K562 (cell line): Measurements from ENCODE around the gene EFCAB13. TPM values are rescaled to one million over a fixed set of nuclear protein-coding genes. Genes with fewer than 3 reads are reported as not detected.
A peak's percentile ranks its signal among the peaks of the same experiment; 100 is the strongest.

Experiments used
- ATAC-seq: fragments of 200-7000 bp; cut with Tn5 transposase; 3 replicates; pipeline ENCODE4 v1.9.1; 2020; ENCODE audit warnings: moderate library complexity
- BruUV-seq: library from RNA; stranded (reverse); fragments of 400-500 nt; replicated peaks from 2 replicates; lab custom pipeline; 2021; lab: Mats Ljungman, UMichigan
- CTCF ChIA-PET: fragments of 300-600 bp; formaldehyde crosslinking; extraction: SDS; loops from one replicate; lab custom pipeline; 2021; ENCODE audit warnings: low intra/inter-chr PET ratio; lab: Yijun Ruan, JAX
- POLR2A ChIA-PET: fragments of 300-600, 350-650 bp; sonication (Branson Sonifier 250); formaldehyde crosslinking; extraction: SDS; loops from one replicate; lab custom pipeline; 2021; ENCODE audit warnings: antibody characterized with exemption, inconsistent platforms; lab: Yijun Ruan, JAX
- DNase-seq, 4 experiments: peaks; one replicate each; pipeline versions ENCODE4 v3.0.0 to v3.0.0-alpha.2; 2011 to 2018; ENCODE audit warnings: low spot score in 3 of 4, mixed read lengths in 3 of 4; ENCODE audit errors: extremely low read depth in 1 of 4
- FAIRE-seq: peaks from 2 replicates; lab custom pipeline; 2011; peaks lifted over from hg19 to GRCh38; lab: Jason Lieb, UNC
- H2AFZ ChIP-seq: 2 replicates; pipeline ENCODE4 v1.6.0; 2011; ENCODE audit warnings: low read depth, low read length, control low read depth, inconsistent platforms
- H3K27ac ChIP-seq: fragments of 200-600 bp; 3 replicates; pipeline ENCODE4 v1.8.0; 2011; ENCODE audit warnings: low read depth, mild to moderate bottlenecking, control low read depth, inconsistent platforms, low read length, moderate library complexity, mixed read lengths; ENCODE audit errors: extremely low read depth
- H3K27me3 ChIP-seq, 2 experiments: fragments of 300-600 bp in 1 of 2; 2 replicates in 1 of 2; 3 replicates in 1 of 2; pipeline versions ENCODE4 v1.6.0 to v1.8.0; 2011; ENCODE audit warnings: inconsistent platforms in 2 of 2, low read length in 2 of 2, mild to moderate bottlenecking in 1 of 2, mixed read lengths in 1 of 2, moderate library complexity in 1 of 2; ENCODE audit not compliant: control insufficient read depth in 2 of 2, insufficient read depth in 2 of 2
- H3K36me3 ChIP-seq: fragments of 300-600 bp; 3 replicates; pipeline ENCODE4 v1.8.0; 2011; ENCODE audit warnings: mild to moderate bottlenecking, low read length, inconsistent platforms; ENCODE audit not compliant: control insufficient read depth, insufficient read depth
- H3K4me1 ChIP-seq, 2 experiments: fragments of 200-600 bp in 1 of 2; replicated peaks in 1 of 2; 2 replicates in 1 of 2; 3 replicates in 1 of 2; pipeline versions ENCODE4 v1.5.1 to v1.8.0; 2011; ENCODE audit warnings: inconsistent platforms in 2 of 2, low read length in 2 of 2, mild to moderate bottlenecking in 1 of 2, mixed read lengths in 1 of 2, moderate library complexity in 1 of 2; ENCODE audit not compliant: control insufficient read depth in 2 of 2, insufficient read depth in 2 of 2
- H3K4me2 ChIP-seq: 2 replicates; pipeline ENCODE4 v1.6.1; 2011; ENCODE audit warnings: low read length, control low read depth, inconsistent platforms, mixed read lengths; ENCODE audit not compliant: insufficient read depth
- H3K4me3 ChIP-seq: fragments of 200-600 bp; sonication (generic), shearing (Covaris generic); 2 replicates; pipeline ENCODE4 v1.5.1; 2016; ENCODE audit warnings: control low read depth, inconsistent platforms
- H3K79me2 ChIP-seq: fragments of 200-600 bp; 3 replicates; pipeline ENCODE4 v1.8.0; 2011; ENCODE audit warnings: low read length, inconsistent platforms; ENCODE audit not compliant: control insufficient read depth, insufficient read depth
- H3K9ac ChIP-seq, 2 experiments: 2 replicates each; pipeline versions ENCODE4 v1.6.0 to v1.6.1; 2011; ENCODE audit warnings: low read depth in 2 of 2, low read length in 2 of 2, control low read depth in 1 of 2, inconsistent platforms in 1 of 2, mild to moderate bottlenecking in 1 of 2, mixed read lengths in 1 of 2; ENCODE audit not compliant: insufficient read depth in 1 of 2
- H3K9me1 ChIP-seq: one replicate; pipeline ENCODE4 v1.6.0; 2011; ENCODE audit warnings: inconsistent platforms, mild to moderate bottlenecking, low read length, moderate library complexity; ENCODE audit not compliant: control insufficient read depth, insufficient read depth
- H3K9me3 ChIP-seq: replicated peaks from 2 replicates; pipeline ENCODE4 v1.5.1; 2011; ENCODE audit warnings: low read depth, low read length, inconsistent platforms; ENCODE audit not compliant: control insufficient read depth, insufficient read depth
- H4K20me1 ChIP-seq: replicated peaks from 2 replicates; pipeline ENCODE4 v1.6.1; 2011; ENCODE audit warnings: low read length, inconsistent platforms, mixed read lengths; ENCODE audit not compliant: control insufficient read depth, insufficient read depth
- ARHGAP35 ChIP-seq: fragments of 450-650 bp; IDR thresholded peaks from 2 replicates; pipeline ENCODE4 v1.6.1; 2018; ENCODE audit not compliant: partially characterized antibody
- FOXK1 ChIP-seq: sonication (generic); formaldehyde crosslinking; IDR thresholded peaks from 2 replicates; pipeline ENCODE4 v1.8.0; 2022; ENCODE audit warnings: missing genetic modification reagents, mild to moderate bottlenecking, borderline replicate concordance
- HDAC2 ChIP-seq: fragments of 450-650 bp; IDR thresholded peaks from 2 replicates; pipeline ENCODE4 v1.6.1; 2016; ENCODE audit warnings: mild to moderate bottlenecking
- HLTF ChIP-seq: fragments of 450-650 bp; IDR thresholded peaks from 2 replicates; pipeline ENCODE4 v1.6.1; 2016
- HNRNPLL ChIP-seq: fragments of 200-400 bp; formaldehyde crosslinking; IDR thresholded peaks from 2 replicates; pipeline ENCODE4 v1.6.1; 2017; ENCODE audit warnings: low read length, low read depth, mild to moderate bottlenecking; ENCODE audit not compliant: poor library complexity, severe bottlenecking
- KDM2B ChIP-seq: fragments of 250-450 bp; sonication (Bioruptor Pico); IDR thresholded peaks from 2 replicates; pipeline ENCODE4 v1.8.0; 2021; ENCODE audit warnings: mild to moderate bottlenecking, moderate library complexity
- MED1 ChIP-seq: sonication (generic); formaldehyde crosslinking; IDR thresholded peaks from 2 replicates; pipeline ENCODE4 v1.8.1; 2023; ENCODE audit warnings: missing genetic modification reagents, borderline replicate concordance
- NFIC ChIP-seq: fragments of 450-650 bp; IDR thresholded peaks from 2 replicates; pipeline ENCODE4 v1.6.1; 2017; ENCODE audit warnings: mild to moderate bottlenecking, inconsistent platforms
- NR1H2 ChIP-seq: sonication (generic); formaldehyde crosslinking; IDR thresholded peaks from 2 replicates; pipeline ENCODE4 v1.4.0; 2020; ENCODE audit warnings: mild to moderate bottlenecking, missing genetic modification reagents
- OTX1 ChIP-seq: fragments of 450-650 bp; formaldehyde crosslinking; IDR thresholded peaks from 2 replicates; pipeline ENCODE4 v1.4.0; 2022; ENCODE audit warnings: mild to moderate bottlenecking
- RFX7 ChIP-seq: fragments of 250-450 bp; sonication (Bioruptor Pico); IDR thresholded peaks from 2 replicates; pipeline ENCODE4 v1.5.1; 2021; ENCODE audit warnings: mild to moderate bottlenecking
- SIN3B ChIP-seq: fragments of 450-650 bp; IDR thresholded peaks from 2 replicates; pipeline ENCODE4 v1.6.1; 2017; ENCODE audit warnings: low read depth, mild to moderate bottlenecking, moderate library complexity
- TEAD1 ChIP-seq, 2 experiments: fragments of 450-650 bp in 1 of 2; sonication (generic) in 1 of 2; formaldehyde crosslinking; IDR thresholded peaks; 2 replicates each; pipeline versions ENCODE4 v1.4.0 to v1.8.0; 2020 to 2022; ENCODE audit warnings: mild to moderate bottlenecking in 2 of 2, missing genetic modification reagents in 1 of 2
- U2AF2 ChIP-seq: fragments of 200-400 bp; formaldehyde crosslinking; optimal IDR thresholded peaks from 2 replicates; pipeline ENCODE3; 2017; ENCODE audit warnings: low read depth, mild to moderate bottlenecking, low read length
- ZNF217 ChIP-seq: sonication (generic); formaldehyde crosslinking; IDR thresholded peaks from 2 replicates; pipeline ENCODE4 v1.8.0; 2022; ENCODE audit warnings: mild to moderate bottlenecking, missing genetic modification reagents
- ZNF274 ChIP-seq: IDR thresholded peaks from 2 replicates; pipeline ENCODE4 v1.6.1; 2011; ENCODE audit warnings: low read depth, mild to moderate bottlenecking, low read length, moderate library complexity, borderline replicate concordance
- ZNF311 ChIP-seq: fragments of 250-450 bp; sonication (Bioruptor Pico); IDR thresholded peaks from 2 replicates; pipeline ENCODE4 v1.4.0; 2020; ENCODE audit warnings: mild to moderate bottlenecking, moderate library complexity
- ZSCAN29 ChIP-seq: fragments of 450-650 bp; IDR thresholded peaks from 2 replicates; pipeline ENCODE4 v1.6.1; 2017
- WGBS: fragments of 100-300 bp; shearing (Covaris generic); methylation state at CpG from one replicate; pipeline ENCODE4 v1.1.6; 2016; ENCODE audit warnings: low coverage, mixed read lengths; ENCODE audit not compliant: insufficient coverage; ENCODE audit errors: missing lambda C conversion rate; 5-methylcytosine and 5-hydroxymethylcytosine counted together
- in situ Hi-C: fragments of 300-500 bp; cut with MboI; formaldehyde crosslinking; loops from 4 replicates; pipeline ENCODE4 v1.15.0; 2018; ENCODE audit warnings: inconsistent platforms, mixed read lengths
- intact Hi-C: fragments of 100-400 bp; cut with micrococcal nuclease; formaldehyde crosslinking; loops from 2 replicates; pipeline ENCODE4 v1.14.2; 2022
- polyA plus RNA-seq, 8 experiments: library from polyadenylated mRNA; depleted of rRNA in 4 of 8; stranded (reverse) in 5 of 8; unstranded in 3 of 8; fragments of >200 nt; fragmentation: Nextera tagmentation in 2 of 8; fragmentation: Illumina TruSeq in 1 of 8; extraction: Ambion mirVana in 2 of 8; extraction: Trizol in 1 of 8; gene quantifications; 2 replicates each; pipeline versions ENCODE4 v1.2.1 to v1.2.3, GENCODE V29; 2011 to 2014; ENCODE audit warnings: inconsistent platforms in 1 of 8, missing spikeins in 1 of 8
- total RNA-seq, 7 experiments: library from RNA; depleted of rRNA in 6 of 7; stranded (reverse); fragments of >200 nt in 6 of 7; fragmentation: Illumina TruSeq in 2 of 7; extraction: Trizol in 2 of 7; gene quantifications; 2 replicates each; pipeline versions ENCODE4 v1.2.1 to v1.2.3, GENCODE V29; 2011 to 2021; ENCODE audit warnings: low replicate concordance in 1 of 7

Gene EFCAB13
- total and polyA plus RNA-seq, 9 of the 15 experiments (the other 6 are each of a cell fraction or from before 2014, with no cell fraction given): 0.32 to 1.3 (median 0.95) TPM

- no peak for DNase-seq
- H3K9me3 ChIP-seq: no peaks in the 10 kb centered on the region
- H3K79me2 ChIP-seq: no peaks in the 10 kb centered on the region
- H3K27me3 ChIP-seq: no peaks in the 10 kb centered on the region
- FAIRE-seq: no peak
- WGBS: 66% methylated on average over 13 of the region's 13 CpGs
- in situ Hi-C loops (no loop called here), intact Hi-C loops (no loop called here)
- H3K9me1 ChIP-seq: no peaks in the 10 kb centered on the region
- CTCF ChIA-PET: no interaction called here
- no peak overlapping the region for H3K27ac ChIP-seq
- no TSS peak for BruUV-seq
- POLR2A ChIA-PET: interaction anchor here (0.7 to 4.0 kb wide), 3 partner anchors 9 to 354 kb away, joined by 3 to 18 read pairs (median 3); no protein-coding TSS in a partner anchor
- no peaks in the 10 kb centered on the region for H3K36me3 ChIP-seq
- H3K9ac ChIP-seq: peak overlapping the region in 1 of 2 experiments; percentile 37; a peak in 1 of 4 replicates
- H2AFZ ChIP-seq: no peak overlapping the region
- H4K20me1 ChIP-seq: no peaks in the 10 kb centered on the region
- peaks cover 11 to 19% of the 10 kb centered on the region in 2 experiments for H3K4me1 ChIP-seq
- peak; percentile 71; the same call in 1 of the 2 replicates for TF ChIP-seq NFIC
- TF ChIP-seq OTX1: no peak
- TF ChIP-seq ARHGAP35: no peak
- TF ChIP-seq SIN3B: no peak
- TF ChIP-seq, all 486 proteins: peak for 1
- no peak for ATAC-seq
- Histone ChIP-seq H3K4me3 (no peak overlapping the region), H3K4me2 (no peak overlapping the region)
Observed at GRCh38 chr17:47299239-47299910, 24.4 kb upstream of the EFCAB13 start.

- POLR2A ChIA-PET: interaction anchor here (0.9 to 4.0 kb wide), 4 partner anchors 8 to 111 kb away, joined by 3 to 18 read pairs (median 4); partner anchors contain the start of gene CDC27
- no peaks in the 10 kb centered on the region for H3K9me3 ChIP-seq
- no peak for DNase-seq
- no peak for TF ChIP-seq RFX7 (CRISPR knock-in tag)
- no peak for TF ChIP-seq HNRNPLL
- TF ChIP-seq ZNF311: no peak
- no peak for TF ChIP-seq HDAC2
- no peak for TF ChIP-seq KDM2B
- TF ChIP-seq ZNF217 (CRISPR knock-in tag): no peak
- no peak for TF ChIP-seq ZSCAN29
- no peak for TF ChIP-seq TEAD1 (CRISPR knock-in tag; IDR thresholded peaks at IDR 0.05)
- no peak for TF ChIP-seq HLTF
- no peak for TF ChIP-seq ZNF274
- TF ChIP-seq MED1: no peak
- no peak for TF ChIP-seq U2AF2
- TF ChIP-seq NR1H2 (CRISPR knock-in tag): no peak
- no peak for TF ChIP-seq FOXK1 (CRISPR knock-in tag)
Observed at GRCh38 chr17:47300718-47301117, 23.0 kb upstream of the EFCAB13 start.

More at GRCh38 chr17:47300718-47301117, 23.0 kb upstream of the EFCAB13 start:
- no peak for ATAC-seq
- H3K4me3 ChIP-seq: no peak overlapping the region
- H3K79me2 ChIP-seq: no peaks in the 10 kb centered on the region
- WGBS: 11% methylated on average over 1 of the region's 1 CpG
- FAIRE-seq: no peak
- H4K20me1 ChIP-seq: no peaks in the 10 kb centered on the region
- CTCF ChIA-PET: interaction anchor here (0.6 kb wide), 1 partner anchor 13 kb away, joined by 3 read pairs; no protein-coding TSS in a partner anchor
- no peak overlapping the region for H3K27ac ChIP-seq
- no peak overlapping the region for H2AFZ ChIP-seq
- intact Hi-C loops: no loop called here
- no peaks in the 10 kb centered on the region for H3K27me3 ChIP-seq
- H3K36me3 ChIP-seq: no peaks in the 10 kb centered on the region
- no peak overlapping the region for H3K9ac ChIP-seq
- H3K4me1 ChIP-seq: peaks cover 4 to 24% of the 10 kb centered on the region in 2 experiments
- H3K4me2 ChIP-seq: no peak overlapping the region
- no TSS peak for BruUV-seq
- in situ Hi-C loops: no loop called here
- H3K9me1 ChIP-seq: no peaks in the 10 kb centered on the region
